Inferior parietal cortex (tissue), 1 donor: ENCODE data around the gene TTC34.

Source experiments
- DNase-seq: peaks from one replicate; pipeline ENCODE4 v3.0.0-alpha.2; 2016; ENCODE audit errors: extremely low spot score

Gene TTC34

GRCh38 chr1:2828586-2829250 is 27.2 kb upstream of the TTC34 start:
- no peak for DNase-seq

GRCh38 chr1:2826736-2827292 is 25.3 kb upstream of the TTC34 start:
- no peak for DNase-seq

DNA sequence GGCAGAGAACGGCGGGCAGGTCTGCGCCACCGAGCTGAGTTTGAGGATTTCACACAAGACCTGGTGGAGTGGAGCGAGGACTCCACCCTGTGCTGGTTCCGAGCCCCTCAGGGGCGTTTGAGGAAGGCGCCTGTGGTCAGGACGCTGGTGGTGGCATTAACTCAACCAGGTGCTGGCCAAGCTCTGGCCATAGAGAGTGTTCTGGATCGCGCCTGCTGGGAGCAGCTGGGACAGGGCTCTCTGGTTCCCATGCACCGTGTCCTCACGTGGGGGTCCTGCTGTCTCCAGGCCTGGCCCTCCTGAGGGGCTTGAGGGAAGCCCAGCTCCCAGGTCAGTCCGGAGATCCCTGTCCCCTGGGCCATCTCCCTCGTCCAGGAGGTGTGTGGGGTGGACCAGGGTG is 24.8 kb upstream of the TTC34 start:
- DNase-seq: no peak

- no peak for DNase-seq
Observed at GRCh38 chr1:2825487-2826189, 24.1 kb upstream of the TTC34 start.

DNA sequence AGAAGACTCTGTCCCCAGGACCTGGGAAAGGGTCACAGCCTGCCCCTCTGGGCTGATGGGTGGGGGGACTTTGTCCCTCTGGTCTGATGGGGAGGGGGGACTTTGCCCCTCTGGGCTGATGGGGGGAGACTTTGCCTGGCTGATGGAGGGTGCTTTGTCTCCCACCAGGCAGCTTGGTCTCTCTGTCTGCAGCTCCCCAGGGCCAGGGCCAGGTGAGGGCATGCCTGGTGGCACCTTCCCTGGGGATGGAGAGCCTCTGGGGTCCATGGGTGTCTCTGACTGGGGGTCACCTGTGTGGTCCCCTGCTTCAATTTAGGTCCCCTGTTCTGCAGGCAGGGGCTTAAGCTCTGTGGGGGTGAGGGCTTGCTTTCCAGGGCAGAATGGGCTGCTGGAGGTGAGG is 23.5 kb upstream of the TTC34 start:
- DNase-seq: no peak

DNA sequence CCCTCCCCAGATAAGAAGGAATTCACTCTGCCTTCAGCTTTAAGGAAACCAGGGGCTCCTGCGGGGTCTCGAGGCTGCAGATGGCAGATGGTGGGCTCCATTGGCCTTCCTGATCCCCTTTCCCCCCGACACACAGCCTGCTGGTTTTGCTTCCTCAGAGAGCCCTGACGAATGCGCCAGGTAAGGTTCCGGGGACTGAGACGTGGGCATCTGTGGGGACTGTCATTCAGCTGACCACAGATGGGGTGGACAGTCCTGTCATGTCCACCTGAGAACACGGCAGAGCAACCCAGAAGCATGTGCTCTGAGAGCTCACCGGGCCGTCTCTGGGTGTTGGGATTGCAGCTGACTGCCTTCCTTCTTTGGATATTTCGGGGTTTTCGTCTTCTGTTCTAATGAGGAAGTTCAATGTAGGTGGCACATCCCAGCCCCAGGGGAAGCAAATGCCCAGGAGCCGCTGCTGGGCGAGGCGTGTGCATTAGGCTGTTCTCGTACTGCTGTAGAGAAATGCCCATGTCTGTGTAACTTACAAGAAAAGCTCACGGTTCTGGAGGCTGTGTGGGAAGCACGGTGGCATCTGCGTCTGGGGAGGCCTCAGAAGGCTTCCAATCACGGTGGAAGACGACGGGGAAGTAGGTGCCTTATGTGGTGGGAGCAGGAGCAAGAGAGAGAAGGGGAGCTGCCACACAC is 22.6 kb upstream of the TTC34 start:
- DNase-seq: no peak

DNA sequence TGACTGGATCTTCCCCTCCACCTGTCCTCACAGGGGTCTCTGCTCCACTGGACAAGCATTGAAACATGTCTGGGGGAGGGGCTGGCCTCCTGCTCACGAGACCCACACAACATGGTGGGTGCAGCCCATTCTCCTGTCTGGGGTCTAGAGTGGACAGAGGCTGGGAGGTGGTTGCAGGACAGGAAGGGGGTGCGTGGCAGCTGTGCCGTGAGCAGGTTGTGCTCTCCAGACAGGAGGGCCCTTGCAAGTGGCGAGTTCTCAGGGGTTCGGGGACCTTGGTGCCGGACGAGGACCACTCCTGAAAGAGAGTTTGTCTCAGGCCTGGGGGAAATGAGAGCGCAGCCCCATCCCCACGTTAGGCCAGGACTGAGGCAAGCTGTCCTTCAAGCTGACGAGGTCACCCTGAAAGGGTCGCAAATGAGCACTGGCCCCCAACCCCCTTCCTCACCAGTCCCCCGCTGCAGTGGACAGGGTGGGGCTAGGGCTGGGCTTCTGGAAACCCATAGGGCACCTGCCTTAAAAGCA is 21.2 kb upstream of the TTC34 start:
- no peak for DNase-seq

DNA sequence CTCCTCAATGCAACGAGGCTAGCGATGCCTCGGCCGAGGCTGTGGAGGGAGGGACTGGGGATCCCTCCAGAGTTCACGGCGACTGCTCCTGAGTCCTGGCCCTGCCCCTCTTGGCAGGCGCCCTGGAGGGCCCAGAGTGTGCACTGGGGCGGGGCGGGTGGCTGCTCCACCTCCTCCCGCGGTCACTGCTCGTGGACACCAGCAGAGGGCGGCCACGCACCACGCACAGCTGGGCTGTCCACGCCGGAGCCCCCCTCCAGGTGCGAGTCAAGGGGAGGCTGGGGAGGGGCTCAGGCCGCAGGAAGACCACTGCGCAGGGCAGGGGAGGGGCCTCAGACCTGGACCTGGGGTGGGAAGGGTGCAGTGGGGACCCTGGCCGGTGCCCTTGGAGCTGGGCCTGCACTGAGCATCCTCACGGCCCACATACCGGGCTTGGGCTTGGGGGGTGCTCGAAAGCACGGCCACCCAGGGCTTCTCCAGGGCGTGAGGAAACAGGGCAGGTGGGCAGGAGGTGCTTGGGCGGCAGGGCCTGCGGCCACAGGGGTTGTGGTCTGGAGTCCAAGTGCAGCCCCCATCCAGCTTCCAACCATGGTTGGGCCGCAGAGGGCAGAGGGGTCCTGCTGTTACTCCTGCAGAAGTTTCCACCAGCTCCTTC is 20.6 kb upstream of the TTC34 start:
- DNase-seq: peak; percentile 5

DNA sequence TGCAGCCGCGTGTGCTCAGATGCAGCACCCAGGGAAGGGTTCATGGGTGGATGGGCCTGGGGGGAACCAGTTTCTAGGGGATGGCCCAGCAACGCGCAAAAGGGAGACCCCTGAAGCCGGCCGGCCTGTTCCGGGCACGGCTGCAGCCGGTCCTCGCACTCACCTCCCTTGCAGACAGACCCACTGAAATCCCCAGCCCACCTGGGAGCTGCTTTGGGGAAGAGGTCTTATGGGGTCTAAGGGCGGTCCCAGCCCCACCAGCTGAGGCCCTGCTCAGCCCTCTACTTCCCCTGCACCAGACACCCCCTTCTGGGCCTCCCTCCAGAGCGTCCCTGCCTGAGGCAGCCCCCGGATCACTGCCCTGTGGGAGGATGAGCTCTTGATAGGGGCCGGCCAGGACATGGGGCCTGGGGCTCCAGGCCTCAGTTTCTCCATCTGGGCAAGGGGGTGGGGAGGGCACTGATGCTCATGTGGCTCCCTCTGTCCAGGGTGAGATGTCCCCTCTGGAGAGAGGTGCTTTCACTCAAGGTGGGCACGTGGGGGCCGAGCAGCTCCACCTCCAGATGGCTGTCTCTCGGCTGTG is 20.0 kb upstream of the TTC34 start:
- DNase-seq: no peak

GRCh38 chr1:2820731-2821372 is 19.4 kb upstream of the TTC34 start:
- no peak for DNase-seq

DNA sequence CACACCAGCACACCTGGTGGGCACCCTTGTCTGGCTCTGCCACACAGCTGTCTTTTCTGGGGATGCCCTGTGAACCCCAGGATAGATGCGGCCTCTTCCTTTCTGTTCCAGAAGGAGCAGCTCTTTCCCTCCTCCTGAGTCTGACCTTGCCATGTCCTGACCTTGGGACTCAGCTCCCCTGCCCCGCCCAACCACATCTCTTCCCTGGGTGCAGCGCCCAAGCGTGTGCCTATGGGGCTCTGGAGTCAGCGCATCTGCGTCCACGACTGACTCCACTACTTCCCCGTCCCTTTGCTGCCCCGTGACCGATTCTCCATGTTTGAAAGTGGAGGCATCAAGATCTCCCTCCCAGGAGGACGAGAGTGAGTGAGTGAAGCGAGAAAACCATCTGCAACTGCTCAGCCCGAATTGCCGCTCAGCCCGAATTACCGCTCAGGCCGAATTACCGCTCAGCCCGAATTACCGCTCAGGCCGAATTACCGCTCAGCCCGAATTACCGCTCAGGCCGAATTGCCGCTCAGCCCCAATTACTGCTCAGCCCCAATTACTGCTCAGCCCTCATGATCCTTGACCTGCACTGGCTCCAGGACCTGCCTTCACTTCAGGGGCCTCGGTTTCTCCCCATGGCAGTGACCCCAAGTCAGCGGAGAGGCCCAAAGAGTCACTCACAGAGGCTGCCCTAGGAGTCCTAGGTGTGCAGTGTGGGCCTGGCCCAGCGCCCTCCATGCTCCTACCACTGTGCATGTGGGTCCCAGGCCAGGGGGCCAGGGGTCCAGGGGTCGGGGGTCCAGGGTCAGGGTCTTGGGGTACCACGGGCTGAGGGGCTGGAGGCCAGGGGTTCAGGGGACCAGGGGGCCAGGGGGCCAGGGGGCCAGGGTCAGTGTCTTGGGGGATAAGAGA is 18.6 kb upstream of the TTC34 start:
- DNase-seq: no peak

GRCh38 chr1:2819429-2819828 is 17.9 kb upstream of the TTC34 start:
- DNase-seq: no peak

DNA sequence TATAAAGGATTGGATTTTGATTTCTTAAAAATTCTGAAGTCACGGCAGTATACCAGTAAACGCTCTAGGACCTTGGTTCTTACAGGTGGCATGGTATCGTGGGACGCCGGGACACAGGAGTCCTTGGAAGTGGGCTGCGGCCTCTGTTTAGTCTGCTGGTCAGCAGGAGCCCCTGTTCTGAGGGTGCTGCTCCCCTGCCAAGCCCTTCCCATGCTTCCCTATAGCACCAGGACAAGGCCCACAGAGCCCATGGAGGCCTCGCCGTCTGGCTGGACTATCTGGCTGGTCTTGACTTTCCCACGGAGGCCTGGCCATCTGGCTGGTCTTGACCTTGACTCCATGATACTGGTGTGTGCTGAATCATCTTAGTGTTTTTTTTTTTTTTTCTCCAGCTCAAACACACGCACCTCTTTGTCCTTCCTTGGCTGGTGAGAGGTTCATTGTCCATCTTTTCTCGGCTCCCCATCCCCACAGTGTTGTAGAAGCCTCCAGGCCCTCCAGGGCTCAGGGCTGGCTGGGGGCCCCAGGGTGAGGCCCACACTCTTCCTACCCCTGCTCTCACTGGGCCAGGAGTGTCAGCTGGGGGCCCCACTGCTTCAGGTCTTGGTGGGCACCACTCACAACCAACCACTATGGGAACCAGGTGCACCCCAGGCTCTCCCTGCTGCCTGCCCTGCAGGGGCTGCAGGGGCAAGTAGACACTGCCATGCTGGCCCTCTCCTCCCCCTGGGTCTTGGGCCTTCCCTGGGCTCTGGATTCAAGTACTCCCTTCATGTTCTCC is 16.5 kb upstream of the TTC34 start:
- DNase-seq: no peak

- no peak for DNase-seq
Observed at GRCh38 chr1:2816786-2817185, 15.3 kb upstream of the TTC34 start.

- DNase-seq: no peak
Observed at GRCh38 chr1:2815551-2815950, 14.1 kb upstream of the TTC34 start.

DNA sequence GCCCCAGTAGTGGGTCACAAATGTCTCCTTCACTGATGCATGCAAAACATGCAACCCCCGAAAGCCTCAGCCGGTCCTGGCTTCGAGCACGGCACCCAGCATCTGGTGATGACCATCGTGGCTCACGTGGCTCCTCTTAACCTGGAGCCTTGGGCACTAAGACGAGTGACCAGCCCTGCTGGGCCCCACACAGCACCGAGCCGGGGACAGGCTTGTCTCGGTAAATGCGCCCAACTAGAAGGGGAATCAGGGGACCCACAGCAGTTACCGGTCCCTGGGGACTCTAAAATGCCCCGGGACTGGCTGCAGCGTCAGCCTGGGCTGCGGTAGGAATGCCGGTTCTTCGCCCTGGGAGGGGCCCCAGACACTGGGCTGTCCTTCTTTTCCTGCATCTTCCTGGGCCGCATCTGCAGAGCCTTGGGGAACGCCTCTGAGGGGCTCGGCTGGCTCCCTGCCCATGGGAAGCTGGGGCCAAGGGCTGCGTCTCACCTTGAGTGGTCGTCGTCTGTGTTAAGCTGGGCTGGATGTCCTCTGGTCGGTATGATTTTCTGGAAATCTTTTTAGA is 13.1 kb upstream of the TTC34 start:
- no peak for DNase-seq

GRCh38 chr1:2812939-2813653 is 11.6 kb upstream of the TTC34 start:
- DNase-seq: no peak

- no peak for DNase-seq
Observed at GRCh38 chr1:2812136-2812535, 10.6 kb upstream of the TTC34 start.
